Common myeloid progenitor, CD34-positive (primary cell): ENCODE measurements around the gene IQCF6.
"Not testable (repeated sequence)": the region's sequence is repeated elsewhere in the genome, so short reads cannot be mapped to it uniquely, and the experiment has no call there.

ENCODE experiments used
- CTCF ChIA-PET: fragments of 350-600 bp; sonication (Branson Sonifier 250); formaldehyde crosslinking; loops from one replicate; lab custom pipeline; 2021; ENCODE audit warnings: antibody characterized with exemption; lab: Charles Lee
- POLR2A ChIA-PET: fragments of 350-600 bp; sonication (Branson Sonifier 250); formaldehyde crosslinking; loops from one replicate; lab custom pipeline; 2021; ENCODE audit warnings: antibody characterized with exemption; lab: Charles Lee
- DNase-seq, 3 donors: peaks; one replicate each; pipeline versions ENCODE4 v3.0.0 to v3.0.0-alpha.2; 2013
- H3K27ac ChIP-seq, 2 experiments: 1 replicate in 1 of 2; 2 replicates in 1 of 2; pipeline ENCODE4 v1.7.0; 2013; ENCODE audit warnings: inconsistent platforms in 2 of 2, low read length in 2 of 2, mild to moderate bottlenecking in 2 of 2, low read depth in 1 of 2, moderate library complexity in 1 of 2; ENCODE audit not compliant: severe bottlenecking in 2 of 2, insufficient read depth in 1 of 2, poor library complexity in 1 of 2
- H3K27me3 ChIP-seq, 5 experiments: replicated peaks in 2 of 5; 1 replicate in 3 of 5; 2 replicates in 2 of 5; pipeline versions ENCODE4 v1.6.1 to v1.7.0; 2013; ENCODE audit warnings: low read length in 4 of 5, mild to moderate bottlenecking in 2 of 5, moderate library complexity in 2 of 5, inconsistent platforms in 1 of 5; ENCODE audit not compliant: insufficient read depth in 5 of 5, control insufficient read depth in 4 of 5
- H3K36me3 ChIP-seq, 4 experiments: 1 replicate in 2 of 4; 2 replicates in 2 of 4; pipeline versions ENCODE4 v1.6.1 to v1.7.0; 2013; ENCODE audit warnings: low read length in 3 of 4, control low read depth in 1 of 4, mild to moderate bottlenecking in 1 of 4; ENCODE audit not compliant: control insufficient read depth in 4 of 4, insufficient read depth in 4 of 4
- H3K4me1 ChIP-seq, 4 experiments: 1 replicate in 3 of 4; 2 replicates in 1 of 4; pipeline versions ENCODE4 v1.6.1 to v1.7.1; 2013; ENCODE audit warnings: low read length in 3 of 4, mild to moderate bottlenecking in 3 of 4, control low read depth in 1 of 4, inconsistent platforms in 1 of 4, moderate library complexity in 1 of 4; ENCODE audit not compliant: control insufficient read depth in 4 of 4, insufficient read depth in 4 of 4; ENCODE audit errors: control extremely low read depth in 1 of 4
- H3K4me3 ChIP-seq, 7 experiments: 1 replicate in 4 of 7; 2 replicates in 3 of 7; pipeline versions ENCODE4 v1.5.1 to v1.7.0; 2013; ENCODE audit warnings: mild to moderate bottlenecking in 7 of 7, low read length in 6 of 7, moderate library complexity in 6 of 7, inconsistent platforms in 2 of 7, low read depth in 2 of 7, control low read depth in 1 of 7; ENCODE audit not compliant: insufficient read depth in 4 of 7, control insufficient read depth in 1 of 7; ENCODE audit errors: extremely low read depth in 1 of 7
- H3K9me3 ChIP-seq, 5 experiments: 1 replicate in 4 of 5; 2 replicates in 1 of 5; pipeline versions ENCODE4 v1.6.1 to v1.7.1; 2013; ENCODE audit warnings: low read length in 4 of 5, mild to moderate bottlenecking in 2 of 5, inconsistent platforms in 1 of 5, low read depth in 1 of 5, moderate library complexity in 1 of 5; ENCODE audit not compliant: control insufficient read depth in 4 of 5, insufficient read depth in 2 of 5; ENCODE audit errors: control extremely low read depth in 1 of 5
- WGBS: methylation state at CpG from one replicate; pipeline ENCODE4 v1.1.5; 2013; ENCODE audit not compliant: insufficient coverage; 5-methylcytosine and 5-hydroxymethylcytosine counted together

The IQCF6 gene

DNA sequence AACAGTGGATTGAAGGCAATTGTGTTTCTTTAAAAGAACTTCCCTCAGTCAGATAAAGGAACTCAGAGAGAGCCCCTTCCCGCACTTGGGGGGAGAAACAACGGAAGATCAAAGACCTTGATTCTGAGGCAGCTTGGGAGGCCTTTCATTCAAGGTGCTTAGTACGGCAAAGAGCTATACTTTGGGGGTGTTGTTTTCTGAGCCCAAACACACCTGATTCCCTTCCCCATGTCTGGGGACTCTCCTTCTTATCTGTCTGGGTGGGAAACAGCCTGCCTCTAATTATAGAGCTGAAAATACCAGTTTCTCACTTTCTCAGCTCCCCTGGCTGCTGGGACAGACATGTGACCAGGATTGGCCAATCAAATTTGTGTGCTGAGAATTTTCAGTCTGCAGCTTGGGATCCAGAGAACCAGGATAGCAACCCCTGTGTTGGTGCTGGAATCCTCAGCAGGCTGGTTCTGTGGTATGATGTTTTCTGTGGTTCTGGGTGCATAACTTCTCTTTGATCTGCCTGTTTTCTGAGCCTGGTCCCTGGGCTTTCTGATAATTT lies 19.4 kb upstream of the IQCF6 start:
- H3K27me3 ChIP-seq = peaks cover 0 to 2% (median 0%) of the 10 kb centered on the region in 5 experiments
- H3K4me3 ChIP-seq = peak overlapping the region in 2 of 7 experiments; percentile 15 to 45
- POLR2A ChIA-PET = no interaction called here
- H3K9me3 ChIP-seq = no peaks in the 10 kb centered on the region
- no peaks in the 10 kb centered on the region for H3K36me3 ChIP-seq
- no peak overlapping the region for H3K27ac ChIP-seq
- peaks cover 0 to 11% (median 2%) of the 10 kb centered on the region in 4 experiments for H3K4me1 ChIP-seq
- CTCF ChIA-PET = interaction anchor here (0.6 to 2.3 kb wide), 5 partner anchors 9 to 296 kb away, joined by 3 to 7 read pairs (median 3); no protein-coding TSS in a partner anchor
- peak; percentile 7 to 27 (median 27) for DNase-seq
- WGBS = 45% methylated on average over 3 of the region's 3 CpGs

DNA sequence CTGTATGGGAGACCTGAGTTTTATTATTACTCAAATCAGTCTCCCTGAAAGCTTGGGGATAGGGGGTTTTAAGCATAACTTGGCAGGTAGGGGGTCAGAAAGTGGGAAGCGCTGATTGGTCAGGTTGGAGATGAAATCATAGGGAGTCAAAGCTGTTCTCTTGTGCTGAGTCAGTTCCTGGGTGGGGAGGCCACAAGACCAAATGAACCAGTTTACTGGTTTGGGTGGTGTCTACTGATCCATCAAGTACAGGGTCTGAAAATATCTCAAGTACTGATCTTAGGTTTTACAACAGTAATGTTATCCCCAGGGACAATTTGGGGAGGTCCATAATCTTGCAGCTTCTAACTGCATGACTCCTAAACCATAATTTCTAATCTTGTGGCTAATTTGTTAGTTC lies 17.8 kb upstream of the IQCF6 start:
- no peaks in the 10 kb centered on the region for H3K27me3 ChIP-seq
- no peak for DNase-seq
- WGBS = 100% methylated on average over 1 of the region's 1 CpG
- H3K4me3 ChIP-seq = no peak overlapping the region
- H3K36me3 ChIP-seq = no peaks in the 10 kb centered on the region
- no peak overlapping the region for H3K27ac ChIP-seq
- H3K4me1 ChIP-seq = peaks cover 0 to 11% (median 2%) of the 10 kb centered on the region in 4 experiments
- no peaks in the 10 kb centered on the region for H3K9me3 ChIP-seq
- ChIA-PET POLR2A (interaction anchor here (0.6 kb wide), 1 partner anchor 1100 kb away, joined by 3 read pairs; no protein-coding TSS in a partner anchor), CTCF (interaction anchor here (1.3 to 2.3 kb wide), 2 partner anchors 78 to 294 kb away, joined by 5 to 7 read pairs; no protein-coding TSS in a partner anchor)

- POLR2A ChIA-PET = no interaction called here
Measured at GRCh38 chr3:51794206-51794605, 15.2 kb upstream of the IQCF6 start.

DNA sequence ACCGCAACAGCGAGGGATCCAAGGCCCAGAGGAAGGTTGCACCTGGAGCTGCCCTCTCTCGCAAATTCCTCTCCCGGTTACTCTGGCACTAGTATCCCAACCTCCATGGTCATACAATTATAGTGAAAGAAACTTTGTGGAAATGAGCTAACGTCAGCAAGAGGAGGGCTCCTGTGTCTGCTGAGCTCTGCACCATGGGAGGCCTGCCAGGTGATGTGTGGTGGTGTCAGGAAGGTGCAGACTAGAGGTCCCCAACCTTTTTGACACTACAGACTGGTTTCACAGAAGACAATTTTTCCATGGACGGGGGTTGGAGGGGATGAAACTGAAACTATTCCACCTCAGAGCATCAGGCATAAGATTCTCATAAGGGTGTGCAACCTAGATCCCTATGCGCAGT lies 13.2 kb upstream of the IQCF6 start:
- no peaks in the 10 kb centered on the region for H3K9me3 ChIP-seq
- H3K27ac ChIP-seq = no peak overlapping the region
- no peaks in the 10 kb centered on the region for H3K36me3 ChIP-seq
- peaks cover 0 to 3% (median under 1%) of the 10 kb centered on the region in 4 experiments for H3K4me1 ChIP-seq
- WGBS = 100% methylated on average over 5 of the region's 7 CpGs
- H3K27me3 ChIP-seq = peaks cover 0 to 3% (median 0%) of the 10 kb centered on the region in 5 experiments
- ChIA-PET POLR2A (no interaction called here), CTCF (interaction anchor here (1.8 kb wide), 1 partner anchor 10 kb away, joined by 5 read pairs; no protein-coding TSS in a partner anchor)
- no peak overlapping the region for H3K4me3 ChIP-seq
- DNase-seq = no peak

More at GRCh38 chr3:51794206-51794605, 15.2 kb upstream of the IQCF6 start:
- H3K9me3 ChIP-seq = no peaks in the 10 kb centered on the region
- peaks cover 0 to 9% (median 2%) of the 10 kb centered on the region in 4 experiments for H3K4me1 ChIP-seq
- no peaks in the 10 kb centered on the region for H3K27me3 ChIP-seq
- CTCF ChIA-PET = no interaction called here
- no peak for DNase-seq
- no peak overlapping the region for H3K4me3 ChIP-seq
- H3K36me3 ChIP-seq = no peaks in the 10 kb centered on the region
- no CpG with 5 or more reads among the region's 2 CpGs for WGBS
- H3K27ac ChIP-seq = no peak overlapping the region

DNA sequence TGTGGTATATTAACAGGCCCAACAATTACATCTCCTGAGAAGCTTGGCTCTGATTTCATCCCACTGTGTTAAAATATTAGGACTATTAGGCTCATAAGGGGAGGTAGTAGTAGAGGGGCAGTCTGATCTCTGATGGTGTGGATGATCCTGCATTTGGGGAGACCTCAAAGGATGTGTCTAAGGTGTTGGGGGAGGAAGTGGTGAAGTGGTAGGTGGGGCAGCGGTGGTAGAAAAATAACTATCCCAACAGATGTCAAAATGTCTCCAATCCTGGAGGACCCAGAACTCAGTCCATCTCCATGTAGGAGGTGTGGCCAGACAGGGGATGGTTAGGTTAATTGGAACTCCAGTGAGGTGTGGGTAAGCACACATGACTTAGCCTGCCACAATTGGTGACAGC lies 10.4 kb upstream of the IQCF6 start:
- DNase-seq = no peak
- no peaks in the 10 kb centered on the region for H3K9me3 ChIP-seq
- no peak overlapping the region for H3K27ac ChIP-seq
- no peaks in the 10 kb centered on the region for H3K36me3 ChIP-seq
- ChIA-PET POLR2A (no interaction called here), CTCF (interaction anchor here (0.8 to 1.2 kb wide), 2 partner anchors 8 to 13 kb away, joined by 3 to 5 read pairs; no protein-coding TSS in a partner anchor)
- no peaks in the 10 kb centered on the region for H3K4me1 ChIP-seq
- WGBS = 100% methylated on average over 1 of the region's 1 CpG
- H3K27me3 ChIP-seq = peaks cover 0 to 3% (median 0%) of the 10 kb centered on the region in 5 experiments
- no peak overlapping the region for H3K4me3 ChIP-seq

DNA sequence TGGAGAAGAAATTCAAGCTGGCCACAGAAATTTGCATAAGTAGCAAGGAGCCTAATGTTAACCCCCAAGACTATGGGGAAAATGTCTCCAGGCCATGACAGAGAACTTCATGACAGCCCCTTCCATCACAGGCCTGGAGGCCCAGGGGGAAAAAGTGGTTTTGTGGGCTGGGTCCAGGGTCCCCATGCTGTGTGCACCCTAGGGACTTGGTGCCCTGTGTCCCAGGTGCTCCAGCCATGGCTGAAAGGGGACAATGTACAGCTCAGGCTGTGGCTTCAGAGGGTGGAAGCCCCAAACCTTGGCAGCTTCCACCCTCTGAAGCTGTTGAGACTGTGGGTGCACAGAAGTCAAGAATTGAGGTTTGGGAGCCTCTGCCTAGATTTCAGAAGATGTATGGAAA lies 8.5 kb upstream of the IQCF6 start:
- H3K4me3 ChIP-seq, DNase-seq, H3K9me3 ChIP-seq, CTCF ChIA-PET, H3K27ac ChIP-seq, H3K27me3 ChIP-seq, POLR2A ChIA-PET, H3K36me3 ChIP-seq, H3K4me1 ChIP-seq: not testable (repeated sequence)

GRCh38 chr3:51786267-51786666 lies 7.2 kb upstream of the IQCF6 start:
- POLR2A ChIA-PET = no interaction called here
- H3K9me3 ChIP-seq = no peaks in the 10 kb centered on the region
- no peak overlapping the region for H3K4me3 ChIP-seq
- CTCF ChIA-PET = no interaction called here
- no peaks in the 10 kb centered on the region for H3K4me1 ChIP-seq
- no peaks in the 10 kb centered on the region for H3K36me3 ChIP-seq
- no peak overlapping the region for H3K27ac ChIP-seq
- H3K27me3 ChIP-seq = peaks cover 0 to 3% (median 0%) of the 10 kb centered on the region in 5 experiments
- 100% methylated on average over 1 of the region's 2 CpGs for WGBS
- no peak for DNase-seq
